SK-N-SH (cell line): ENCODE results near the gene TRAPPC2L. TPM values are rescaled to one million over a fixed set of nuclear protein-coding genes. Genes with fewer than 3 reads are reported as not detected.

ENCODE experiments used
- CTCF ChIA-PET: fragments of 300-600, 350-600 bp; formaldehyde crosslinking; extraction: SDS; loops from one replicate; lab custom pipeline; 2021; lab: Yijun Ruan, JAX
- POLR2A ChIA-PET: fragments of 350-600 bp; sonication (Branson Sonifier 250); formaldehyde crosslinking; extraction: SDS; loops from one replicate; lab custom pipeline; 2020; ENCODE audit warnings: antibody characterized with exemption, inconsistent platforms; lab: Yijun Ruan, JAX
- DNase-seq: peaks from one replicate; pipeline ENCODE4 v3.0.0; 2012
- H2AFZ ChIP-seq: fragments of 200-600 bp; sonication (generic); 2 replicates; pipeline ENCODE4 v1.8.1; 2016; ENCODE audit warnings: antibody characterized with exemption, mild to moderate bottlenecking, low read depth
- H3F3A ChIP-seq: fragments of 200-600 bp; sonication (generic); replicated peaks from 2 replicates; pipeline ENCODE3; 2016; ENCODE audit warnings: antibody characterized with exemption, mild to moderate bottlenecking; ENCODE audit not compliant: insufficient read depth
- H3K27ac ChIP-seq, 2 experiments: fragments of 200-500 bp in 1 of 2; fragments of 200-600 bp in 1 of 2; sonication (Bioruptor generic) in 1 of 2; sonication (generic), shearing (Covaris generic) in 1 of 2; 2 replicates each; pipeline versions ENCODE4 v1.5.1 to v1.6.1; 2014 to 2016; ENCODE audit warnings: low read depth in 2 of 2, inconsistent platforms in 1 of 2, low read length in 1 of 2, mild to moderate bottlenecking in 1 of 2, mixed read lengths in 1 of 2
- H3K27me3 ChIP-seq: fragments of 200-600 bp; sonication (generic), shearing (Covaris generic); 2 replicates; pipeline ENCODE4 v1.6.1; 2016; ENCODE audit warnings: mixed run types; ENCODE audit not compliant: insufficient read depth
- H3K36me3 ChIP-seq, 2 experiments: fragments of 200-500 bp in 1 of 2; fragments of 200-600 bp in 1 of 2; sonication (Bioruptor generic) in 1 of 2; sonication (generic) in 1 of 2; replicated peaks in 1 of 2; 2 replicates each; pipeline versions ENCODE3 to v1.5.1; 2014 to 2016; ENCODE audit warnings: low read length in 1 of 2, mild to moderate bottlenecking in 1 of 2; ENCODE audit not compliant: insufficient read depth in 2 of 2, control insufficient read depth in 1 of 2
- H3K4me1 ChIP-seq, 2 experiments: fragments of 200-500 bp in 1 of 2; fragments of 200-600 bp in 1 of 2; sonication (Bioruptor generic) in 1 of 2; sonication (generic), shearing (Covaris generic) in 1 of 2; 2 replicates each; pipeline versions ENCODE4 v1.5.1 to v1.6.1; 2014 to 2016; ENCODE audit warnings: low read depth in 1 of 2, low read length in 1 of 2, mixed run types in 1 of 2; ENCODE audit not compliant: insufficient read depth in 2 of 2, control insufficient read depth in 1 of 2
- H3K4me2 ChIP-seq: fragments of 200-600 bp; sonication (generic), shearing (Covaris generic); 2 replicates; pipeline ENCODE4 v1.6.1; 2017; ENCODE audit warnings: mixed run types
- H3K4me3 ChIP-seq, 2 experiments: fragments of 200-500 bp in 1 of 2; fragments of 200-600 bp in 1 of 2; sonication (Bioruptor generic) in 1 of 2; sonication (generic), shearing (Covaris generic) in 1 of 2; 2 replicates each; pipeline versions ENCODE4 v1.5.1 to v1.8.1; 2014 to 2016; ENCODE audit warnings: low read depth in 2 of 2, inconsistent platforms in 1 of 2, low read length in 1 of 2, mild to moderate bottlenecking in 1 of 2, mixed read lengths in 1 of 2, moderate library complexity in 1 of 2
- H3K79me2 ChIP-seq: fragments of 200-600 bp; sonication (generic); 2 replicates; pipeline ENCODE4 v1.8.1; 2017; ENCODE audit warnings: mild to moderate bottlenecking; ENCODE audit not compliant: insufficient read depth
- H3K9ac ChIP-seq: fragments of 200-600 bp; sonication (generic); 2 replicates; pipeline ENCODE4 v1.6.1; 2017; ENCODE audit warnings: mixed run types
- H3K9me2 ChIP-seq: fragments of 200-600 bp; sonication (generic); 2 replicates; pipeline ENCODE4 v1.6.1; 2017; ENCODE audit warnings: mixed run types
- H3K9me3 ChIP-seq: fragments of 200-600 bp; sonication (generic); 2 replicates; pipeline ENCODE4 v1.6.1; 2017; ENCODE audit warnings: mixed run types, mild to moderate bottlenecking, moderate library complexity
- H4K20me1 ChIP-seq: fragments of 200-600 bp; sonication (generic); 2 replicates; pipeline ENCODE4 v1.6.1; 2017; ENCODE audit warnings: mild to moderate bottlenecking, mixed run types; ENCODE audit not compliant: insufficient read depth
- CHD2 ChIP-seq: fragments of 150-350 bp; IDR thresholded peaks from 2 replicates; pipeline ENCODE4 v1.6.1; 2018; ENCODE audit warnings: low read length; ENCODE audit not compliant: partially characterized antibody
- FOSL2 ChIP-seq: IDR thresholded peaks from 2 replicates; pipeline ENCODE4 v1.4.0; 2012; ENCODE audit warnings: low read depth, mild to moderate bottlenecking, moderate library complexity, borderline replicate concordance
- FOXJ3 ChIP-seq: sonication (generic); formaldehyde crosslinking; IDR thresholded peaks from 2 replicates; pipeline ENCODE4 v1.5.1; 2020; ENCODE audit warnings: mild to moderate bottlenecking, missing genetic modification reagents
- GABPA ChIP-seq: IDR thresholded peaks from 2 replicates; pipeline ENCODE4 v1.4.0; 2012; ENCODE audit warnings: low read depth, mild to moderate bottlenecking
- JUND ChIP-seq: IDR thresholded peaks from 2 replicates; pipeline ENCODE4 v1.4.0; 2012
- MEF2A ChIP-seq: IDR thresholded peaks from 2 replicates; pipeline ENCODE4 v1.4.0; 2012; ENCODE audit warnings: low read depth, borderline replicate concordance
- NFIC ChIP-seq: IDR thresholded peaks from 2 replicates; pipeline ENCODE4 v1.4.0; 2012; ENCODE audit warnings: borderline replicate concordance
- NRF1 ChIP-seq: IDR thresholded peaks from 2 replicates; pipeline ENCODE4 v1.6.1; 2012; ENCODE audit warnings: low read depth, mild to moderate bottlenecking, low read length
- RAD21 ChIP-seq: IDR thresholded peaks from 2 replicates; pipeline ENCODE4 v1.6.1; 2012; ENCODE audit warnings: mild to moderate bottlenecking, low read length
- RCOR1 ChIP-seq: fragments of 150-350 bp; IDR thresholded peaks from 2 replicates; pipeline ENCODE4 v1.6.1; 2017; ENCODE audit warnings: antibody characterized with exemption, low read length
- RFX5 ChIP-seq: IDR thresholded peaks from 2 replicates; pipeline ENCODE4 v1.6.1; 2012; ENCODE audit warnings: mild to moderate bottlenecking, improper control_type of control experiment, low read length
- RXRA ChIP-seq: IDR thresholded peaks from 2 replicates; pipeline ENCODE4 v1.4.0; 2012; ENCODE audit warnings: low read depth, mild to moderate bottlenecking, borderline replicate concordance
- SIN3A ChIP-seq: IDR thresholded peaks from 2 replicates; pipeline ENCODE4 v1.6.1; 2012; ENCODE audit warnings: low read depth, mild to moderate bottlenecking, low read length, moderate library complexity, borderline replicate concordance
- TAF1 ChIP-seq: IDR thresholded peaks from 2 replicates; pipeline ENCODE4 v1.6.1; 2012; ENCODE audit warnings: low read depth, mild to moderate bottlenecking, low read length, moderate library complexity, borderline replicate concordance
- TEAD4 ChIP-seq: IDR thresholded peaks from 2 replicates; pipeline ENCODE4 v1.4.0; 2012; ENCODE audit warnings: mild to moderate bottlenecking, borderline replicate concordance; ENCODE audit not compliant: insufficient read depth
- YY1 ChIP-seq: IDR thresholded peaks from 2 replicates; pipeline ENCODE4 v1.4.0; 2012; ENCODE audit warnings: low read depth, mild to moderate bottlenecking
- ZBTB33 ChIP-seq: IDR thresholded peaks from 2 replicates; pipeline ENCODE4 v1.4.0; 2012; ENCODE audit warnings: low read depth, borderline replicate concordance
- WGBS: methylation state at CpG from one replicate; pipeline ENCODE4 v1.1.6; 2017; ENCODE audit warnings: low lambda C conversion rate; 5-methylcytosine and 5-hydroxymethylcytosine counted together
- polyA plus RNA-seq, 3 experiments: library from polyadenylated mRNA; depleted of rRNA; stranded (reverse); fragments of >200 nt; gene quantifications; 2 replicates each; pipeline ENCODE4 v1.2.3, GENCODE V29; 2012
- TF ChIP-seq, protein P1 (sequence below): IDR thresholded peaks from 2 replicates; pipeline ENCODE4 v1.4.0; 2012; ENCODE audit warnings: low read depth
- TF ChIP-seq, protein P2 (sequence below): fragments of 200-600 bp; sonication (generic); IDR thresholded peaks from 2 replicates; pipeline ENCODE4 v1.6.1; 2017; ENCODE audit warnings: antibody characterized with exemption, mild to moderate bottlenecking, moderate library complexity
- TF ChIP-seq, protein P3 (sequence below): IDR thresholded peaks from 2 replicates; pipeline ENCODE4 v1.4.0; 2012; ENCODE audit warnings: low read depth, borderline replicate concordance

Gene TRAPPC2L
- polyA plus RNA-seq, 1 of the 3 experiments (the other 2 are of a cell fraction) = 73.9 TPM

GRCh38 chr16:88846088-88846487 lies 10.8 kb upstream of the TRAPPC2L start:
- Histone ChIP-seq H3K27ac (no peak overlapping the region), H3K9ac (no peak overlapping the region), H4K20me1 (0 out of 2 replicates have a peak, but pooled peaks cover 3% of the 10 kb centered on the region), H3K4me2 (no peak overlapping the region), H3K9me3 (no peaks in the 10 kb centered on the region), H2AFZ (no peak overlapping the region), H3K27me3 (no peaks in the 10 kb centered on the region), H3K36me3 (peaks cover 0 to 10% of the 10 kb centered on the region in 2 experiments), H3K4me3 (no peak overlapping the region), H3K4me1 (no peaks in the 10 kb centered on the region), H3K79me2 (no peaks in the 10 kb centered on the region), H3F3A (no peaks in the 10 kb centered on the region), H3K9me2 (no peaks in the 10 kb centered on the region)
- TF ChIP-seq TEAD4 (no peak), MEF2A (no peak), NRF1 (no peak), YY1 (no peak), TAF1 (no peak)
- 94% methylated on average over 9 of the region's 9 CpGs for WGBS
- POLR2A ChIA-PET = no interaction called here
- CTCF ChIA-PET = interaction anchor here (0.6 to 2.6 kb wide), 2 partner anchors 11 to 30 kb away, joined by 4 to 14 read pairs; partner anchors contain the start of genes GALNS and TRAPPC2L
- DNase-seq = no peak

- WGBS = 86% methylated on average over 15 of the region's 18 CpGs
- no peak overlapping the region for H3K4me3 ChIP-seq
- no peaks in the 10 kb centered on the region for H3K27me3 ChIP-seq
- H3K36me3 ChIP-seq = peaks cover 0 to 10% of the 10 kb centered on the region in 2 experiments
- no peaks in the 10 kb centered on the region for H3F3A ChIP-seq
- no peak overlapping the region for H2AFZ ChIP-seq
- H3K4me1 ChIP-seq = no peaks in the 10 kb centered on the region
- POLR2A ChIA-PET = no interaction called here
- TF ChIP-seq GABPA = no peak
- TF ChIP-seq TAF1 = no peak
- TF ChIP-seq TEAD4 = no peak
- TF ChIP-seq NFIC = no peak
- TF ChIP-seq YY1 = no peak
- no peak for TF ChIP-seq JUND
- TF ChIP-seq RXRA = no peak
- no peak for TF ChIP-seq ZBTB33
- TF ChIP-seq RFX5 = no peak
- TF ChIP-seq CHD2 = no peak
- TF ChIP-seq FOXJ3 = no peak
- TF ChIP-seq RCOR1 = no peak
- no peak for TF ChIP-seq NRF1
- no peak for TF ChIP-seq MEF2A
- TF ChIP-seq, protein P1, sequence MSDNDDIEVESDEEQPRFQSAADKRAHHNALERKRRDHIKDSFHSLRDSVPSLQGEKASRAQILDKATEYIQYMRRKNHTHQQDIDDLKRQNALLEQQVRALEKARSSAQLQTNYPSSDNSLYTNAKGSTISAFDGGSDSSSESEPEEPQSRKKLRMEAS = no peak
- TF ChIP-seq, protein P2, sequence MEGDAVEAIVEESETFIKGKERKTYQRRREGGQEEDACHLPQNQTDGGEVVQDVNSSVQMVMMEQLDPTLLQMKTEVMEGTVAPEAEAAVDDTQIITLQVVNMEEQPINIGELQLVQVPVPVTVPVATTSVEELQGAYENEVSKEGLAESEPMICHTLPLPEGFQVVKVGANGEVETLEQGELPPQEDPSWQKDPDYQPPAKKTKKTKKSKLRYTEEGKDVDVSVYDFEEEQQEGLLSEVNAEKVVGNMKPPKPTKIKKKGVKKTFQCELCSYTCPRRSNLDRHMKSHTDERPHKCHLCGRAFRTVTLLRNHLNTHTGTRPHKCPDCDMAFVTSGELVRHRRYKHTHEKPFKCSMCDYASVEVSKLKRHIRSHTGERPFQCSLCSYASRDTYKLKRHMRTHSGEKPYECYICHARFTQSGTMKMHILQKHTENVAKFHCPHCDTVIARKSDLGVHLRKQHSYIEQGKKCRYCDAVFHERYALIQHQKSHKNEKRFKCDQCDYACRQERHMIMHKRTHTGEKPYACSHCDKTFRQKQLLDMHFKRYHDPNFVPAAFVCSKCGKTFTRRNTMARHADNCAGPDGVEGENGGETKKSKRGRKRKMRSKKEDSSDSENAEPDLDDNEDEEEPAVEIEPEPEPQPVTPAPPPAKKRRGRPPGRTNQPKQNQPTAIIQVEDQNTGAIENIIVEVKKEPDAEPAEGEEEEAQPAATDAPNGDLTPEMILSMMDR = no peak
- no peak for TF ChIP-seq RAD21
- TF ChIP-seq, protein P3, sequence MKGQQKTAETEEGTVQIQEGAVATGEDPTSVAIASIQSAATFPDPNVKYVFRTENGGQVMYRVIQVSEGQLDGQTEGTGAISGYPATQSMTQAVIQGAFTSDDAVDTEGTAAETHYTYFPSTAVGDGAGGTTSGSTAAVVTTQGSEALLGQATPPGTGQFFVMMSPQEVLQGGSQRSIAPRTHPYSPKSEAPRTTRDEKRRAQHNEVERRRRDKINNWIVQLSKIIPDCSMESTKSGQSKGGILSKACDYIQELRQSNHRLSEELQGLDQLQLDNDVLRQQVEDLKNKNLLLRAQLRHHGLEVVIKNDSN = no peak
- TF ChIP-seq FOSL2 = no peak
- no peak for TF ChIP-seq SIN3A
- H3K9ac ChIP-seq = no peak overlapping the region
- no peak overlapping the region for H3K4me2 ChIP-seq
- H3K79me2 ChIP-seq = no peaks in the 10 kb centered on the region
- no peaks in the 10 kb centered on the region for H3K9me2 ChIP-seq
- no peak overlapping the region for H3K27ac ChIP-seq
- H4K20me1 ChIP-seq = 0 out of 2 replicates have a peak, but pooled peaks cover 3% of the 10 kb centered on the region
- H3K9me3 ChIP-seq = no peaks in the 10 kb centered on the region
- DNase-seq = no peak
- CTCF ChIA-PET = interaction anchor here (0.7 to 2.6 kb wide), 2 partner anchors 10 to 206 kb away, joined by 3 to 14 read pairs; partner anchors contain the start of genes GALNS and TRAPPC2L
Observed at GRCh38 chr16:88847654-88848053, 9.3 kb upstream of the TRAPPC2L start.
